Activated CD4-positive, alpha-beta T cell treated with anti-CD3 and anti-CD28 coated beads for 48 hours (primary cell): ENCODE data around the gene C5AR2.
A peak's percentile ranks its signal among the peaks of the same experiment; 100 is the strongest.

Source experiments
- DNase-seq: peaks from one replicate; pipeline ENCODE4 v3.0.0-alpha.2; 2020

C5AR2 gene

GRCh38 chr19:47390533-47391488 lies 58.8 kb downstream of the C5AR2 start:
- DNase-seq, result no peak

GRCh38 chr19:47391510-47392223 lies 59.7 kb downstream of the C5AR2 start:
- peak; percentile 91 for DNase-seq
